ENCODE data around the gene BZW1. TPM values are rescaled to one million over a fixed set of nuclear protein-coding genes. Genes with fewer than 3 reads are reported as not detected.

BZW1 gene
- 424 and 433 TPM in 2 replicates for total RNA-seq
- long read RNA-seq, full-length matches to known transcripts = 1,406 of 1,745 reads
- long read RNA-seq, partial matches to known transcripts = 80 of 1,745 reads
- long read RNA-seq, other reads (novel, unspliced or antisense) = 259 of 1,745 reads

GRCh38 chr2:200811333-200812121, at the start of gene BZW1:
TSS of gene BZW1 (plus strand) at chr2:200811910. CDS start at chr2:200813218, 1,308 bp downstream.
- no peaks in the 10 kb centered on the region for H3K9me3 Mint-ChIP-seq
- H3K36me3 Mint-ChIP-seq (ENCODE audit: low read depth) = peaks cover 16% of the 10 kb centered on the region
- H3K4me1 Mint-ChIP-seq = peaks cover 41% of the 10 kb centered on the region
- peak within 1 kb of the TSS; percentile 99 for H3K4me3 Mint-ChIP-seq
- peak within 1 kb of the TSS; percentile 100 for H3K27ac Mint-ChIP-seq (ENCODE audit: unreplicated experiment)
- no peak for TF ChIP-seq CTCF (conservative IDR thresholded peaks at IDR 0.05)
- peak; percentile 93 for DNase-seq (ENCODE audit: low read depth, low spot score)
- H3K27me3 Mint-ChIP-seq (ENCODE audit: low read depth) = no peaks in the 10 kb centered on the region

- Mint-ChIP-seq H3K4me3 (no peak overlapping the region), H3K36me3 (ENCODE audit: low read depth) (no peaks in the 10 kb centered on the region), H3K4me1 (peaks cover 3% of the 10 kb centered on the region), H3K9me3 (no peaks in the 10 kb centered on the region), H3K27ac (ENCODE audit: unreplicated experiment) (no peak overlapping the region), H3K27me3 (ENCODE audit: low read depth) (peaks cover 21% of the 10 kb centered on the region)
- TF ChIP-seq CTCF (conservative IDR thresholded peaks at IDR 0.05) = no peak
- no peak for DNase-seq (ENCODE audit: low read depth, low spot score)
Observed at GRCh38 chr2:200762127-200762526, 49.6 kb upstream of the BZW1 start.

GRCh38 chr2:200763422-200763821, 48.3 kb upstream of the BZW1 start:
- H3K36me3 Mint-ChIP-seq (ENCODE audit: low read depth) = no peaks in the 10 kb centered on the region
- H3K9me3 Mint-ChIP-seq = no peaks in the 10 kb centered on the region
- no peak overlapping the region for H3K4me3 Mint-ChIP-seq
- DNase-seq (ENCODE audit: low read depth, low spot score) = no peak
- no peak overlapping the region for H3K27ac Mint-ChIP-seq (ENCODE audit: unreplicated experiment)
- H3K27me3 Mint-ChIP-seq (ENCODE audit: low read depth) = peaks cover 18% of the 10 kb centered on the region
- TF ChIP-seq CTCF (conservative IDR thresholded peaks at IDR 0.05) = no peak
- H3K4me1 Mint-ChIP-seq = no peaks in the 10 kb centered on the region

- TF ChIP-seq CTCF (conservative IDR thresholded peaks at IDR 0.05) = no peak
- DNase-seq (ENCODE audit: low read depth, low spot score) = no peak
Observed at GRCh38 chr2:200765139-200765951, 46.4 kb upstream of the BZW1 start.

GRCh38 chr2:200765995-200766660, 45.6 kb upstream of the BZW1 start:
- no peaks in the 10 kb centered on the region for H3K4me1 Mint-ChIP-seq
- TF ChIP-seq CTCF (conservative IDR thresholded peaks at IDR 0.05) = no peak
- H3K36me3 Mint-ChIP-seq (ENCODE audit: low read depth) = no peaks in the 10 kb centered on the region
- H3K27me3 Mint-ChIP-seq (ENCODE audit: low read depth) = peaks cover 18% of the 10 kb centered on the region
- no peak overlapping the region for H3K4me3 Mint-ChIP-seq
- peak overlapping the region; percentile 4 for H3K27ac Mint-ChIP-seq (ENCODE audit: unreplicated experiment)
- DNase-seq (ENCODE audit: low read depth, low spot score) = no peak
- H3K9me3 Mint-ChIP-seq = no peaks in the 10 kb centered on the region

More at GRCh38 chr2:200765139-200765951, 46.4 kb upstream of the BZW1 start:
- no peaks in the 10 kb centered on the region for H3K4me1 Mint-ChIP-seq
- peaks cover 18% of the 10 kb centered on the region for H3K27me3 Mint-ChIP-seq (ENCODE audit: low read depth)
- H3K4me3 Mint-ChIP-seq = no peak overlapping the region
- no peaks in the 10 kb centered on the region for H3K9me3 Mint-ChIP-seq
- H3K27ac Mint-ChIP-seq (ENCODE audit: unreplicated experiment) = no peak overlapping the region
- no peaks in the 10 kb centered on the region for H3K36me3 Mint-ChIP-seq (ENCODE audit: low read depth)
